IPS DF 4.7 (cell line): ENCODE results near the gene ZNF799.
"Not testable (repeated sequence)": the region's sequence is repeated elsewhere in the genome, so short reads cannot be mapped to it uniquely, and the experiment has no call there.

Source experiments
- DNase-seq: peaks from one replicate; pipeline ENCODE4 v3.0.0-alpha.2; 2013; ENCODE audit warnings: low spot score; ENCODE audit errors: extremely low read depth

ZNF799 gene

DNA sequence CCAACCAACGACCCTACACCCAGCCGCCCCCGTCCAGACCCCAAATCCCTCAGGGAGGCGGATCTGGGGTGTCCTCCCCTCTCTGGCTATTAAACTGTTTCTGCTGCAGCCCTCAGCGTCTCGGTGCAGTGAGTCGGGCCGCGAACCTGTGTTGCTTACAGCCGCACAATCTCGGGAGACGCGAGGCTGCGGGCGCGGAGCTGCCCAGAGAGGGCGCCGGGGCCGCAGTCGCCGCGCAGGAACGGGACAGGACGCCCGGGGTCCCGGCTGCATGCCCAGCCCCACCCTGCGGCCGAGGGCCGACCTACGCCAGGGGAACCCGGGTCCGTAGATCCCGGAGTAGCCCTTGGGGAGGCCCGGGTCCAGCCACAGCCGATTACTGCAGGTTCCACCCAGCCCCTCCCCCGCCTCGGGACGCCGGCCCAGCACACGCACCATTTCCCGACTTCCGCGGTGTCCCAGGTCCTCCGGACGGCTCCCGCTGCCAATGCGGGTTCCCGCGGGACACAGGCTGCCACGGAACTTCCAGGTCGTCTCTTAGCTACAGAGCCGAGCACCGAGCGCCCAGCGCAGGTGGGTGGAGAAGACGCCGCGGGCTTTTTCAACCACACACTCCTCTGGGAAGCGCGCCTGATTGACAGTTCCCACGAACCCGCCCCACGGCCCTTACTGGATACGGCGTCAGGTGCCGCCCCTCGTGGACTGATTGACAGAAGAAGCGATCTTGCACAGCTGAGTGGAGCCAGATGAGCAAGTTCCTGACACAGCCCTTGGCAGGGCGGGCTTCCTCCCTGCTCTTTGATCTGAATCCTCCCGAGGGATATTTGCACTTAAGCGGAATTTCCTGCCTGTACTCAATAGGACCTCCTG, at the start of gene ZNF799:
Gene ZNF799 (minus strand): TSS at position 639 of the 870 bp plus-strand sequence. CDS start 201 bp downstream, at position 438.
- DNase-seq: peak; percentile 78

- no peak for DNase-seq
Measured at GRCh38 chr19:12450844-12451243, 49.8 kb upstream of the ZNF799 start.

GRCh38 chr19:12448808-12449207, 47.7 kb upstream of the ZNF799 start:
- no peak for DNase-seq

DNA sequence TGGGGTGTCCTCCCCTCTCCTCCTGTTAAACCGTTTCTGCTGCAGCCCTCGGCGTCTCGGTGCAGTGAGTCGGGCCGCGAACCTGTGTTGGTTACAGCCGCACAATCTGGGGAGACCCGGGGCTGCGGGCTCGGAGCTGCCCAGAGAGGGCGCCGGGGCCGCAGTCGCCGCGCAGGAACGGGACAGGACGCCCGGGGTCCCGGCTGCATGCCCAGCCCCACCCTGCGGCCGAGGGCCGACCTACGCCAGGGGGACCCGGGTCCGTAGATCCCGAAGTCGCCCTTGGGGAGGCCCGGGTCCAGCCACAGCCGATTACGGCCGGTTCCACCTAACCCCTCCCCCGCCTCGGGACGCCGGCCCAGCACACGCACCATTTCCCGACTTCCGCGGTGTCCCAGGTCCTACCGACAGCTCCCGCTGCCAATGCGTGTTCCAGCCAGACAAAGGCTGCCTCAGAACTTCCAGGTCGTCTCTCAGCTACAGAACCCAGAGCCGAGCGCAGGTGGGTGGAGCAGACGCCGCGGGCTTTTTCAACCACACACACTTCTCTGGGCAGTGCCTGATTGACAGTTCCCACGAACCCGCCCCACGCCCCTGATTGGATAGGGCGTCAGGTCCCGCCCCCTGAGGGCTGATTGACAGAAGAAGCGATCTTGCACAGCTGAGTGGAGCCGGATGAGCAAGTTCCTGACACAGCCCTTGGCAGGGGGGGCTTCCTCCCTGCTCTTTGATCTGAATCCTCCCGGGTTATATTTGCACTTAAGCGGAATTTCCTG, 39.7 kb upstream of the ZNF799 start, which contains the start of gene ZNF443:
Gene ZNF443 (minus strand): TSS at position 481 of the 776 bp plus-strand sequence. CDS start 107 bp downstream, at position 374.
- DNase-seq: peak; percentile 93

- not testable (repeated sequence) for DNase-seq
Measured at GRCh38 chr19:12439686-12440540, 38.8 kb upstream of the ZNF799 start.

- DNase-seq: not testable (repeated sequence)
Measured at GRCh38 chr19:12430726-12431299, 29.7 kb upstream of the ZNF799 start.

GRCh38 chr19:12425888-12426274, 24.8 kb upstream of the ZNF799 start:
- no peak for DNase-seq

GRCh38 chr19:12425236-12425887, 24.3 kb upstream of the ZNF799 start:
- DNase-seq: no peak

DNA sequence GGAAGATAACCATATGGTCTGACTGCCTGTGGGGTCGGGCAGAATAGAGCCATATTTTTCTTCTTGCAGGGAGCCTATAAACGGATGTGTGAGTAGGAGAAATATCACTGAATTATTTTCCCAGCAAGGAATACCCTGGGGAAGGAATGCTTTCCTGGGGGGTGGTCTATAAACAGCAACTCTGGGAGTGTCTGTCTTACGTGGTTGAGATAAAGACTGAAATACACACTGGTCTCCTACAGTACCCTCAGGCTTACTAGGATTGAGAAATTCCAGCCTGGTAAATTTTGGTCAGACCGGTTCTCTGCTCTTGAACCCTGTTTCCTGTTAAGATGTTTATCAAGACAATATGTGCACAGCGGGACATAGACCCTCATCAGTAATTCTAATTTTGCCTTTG, 16.2 kb upstream of the ZNF799 start:
- DNase-seq: not testable (repeated sequence)

DNA sequence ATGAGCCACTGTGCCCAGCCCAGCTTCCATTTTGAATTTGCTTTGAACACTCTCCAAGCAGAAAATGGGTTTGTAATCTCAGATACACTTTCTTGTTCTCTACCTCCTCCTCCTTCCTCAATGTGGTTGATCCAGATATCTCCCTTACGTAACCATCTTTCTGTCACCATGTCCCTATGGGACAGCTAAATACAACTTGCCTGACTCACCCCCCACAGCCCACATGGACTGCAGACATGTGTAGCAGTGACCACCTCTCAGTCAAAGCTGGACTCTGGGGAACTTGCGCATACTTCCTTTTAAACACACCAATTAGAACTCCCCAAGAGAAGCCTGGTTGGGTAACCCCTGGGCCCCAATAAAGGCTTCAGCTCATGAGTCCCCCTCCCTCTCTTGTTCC, 10.8 kb upstream of the ZNF799 start:
- DNase-seq: no peak

- DNase-seq: not testable (repeated sequence)
Measured at GRCh38 chr19:12399901-12400632, 1.0 kb downstream of the ZNF799 start.

- not testable (repeated sequence) for DNase-seq
Measured at GRCh38 chr19:12391148-12391547, 9.9 kb downstream of the ZNF799 start.

- DNase-seq: not testable (repeated sequence)
Measured at GRCh38 chr19:12386365-12386764, 14.7 kb downstream of the ZNF799 start.

GRCh38 chr19:12380444-12380737, 20.7 kb downstream of the ZNF799 start:
- DNase-seq: no peak

DNA sequence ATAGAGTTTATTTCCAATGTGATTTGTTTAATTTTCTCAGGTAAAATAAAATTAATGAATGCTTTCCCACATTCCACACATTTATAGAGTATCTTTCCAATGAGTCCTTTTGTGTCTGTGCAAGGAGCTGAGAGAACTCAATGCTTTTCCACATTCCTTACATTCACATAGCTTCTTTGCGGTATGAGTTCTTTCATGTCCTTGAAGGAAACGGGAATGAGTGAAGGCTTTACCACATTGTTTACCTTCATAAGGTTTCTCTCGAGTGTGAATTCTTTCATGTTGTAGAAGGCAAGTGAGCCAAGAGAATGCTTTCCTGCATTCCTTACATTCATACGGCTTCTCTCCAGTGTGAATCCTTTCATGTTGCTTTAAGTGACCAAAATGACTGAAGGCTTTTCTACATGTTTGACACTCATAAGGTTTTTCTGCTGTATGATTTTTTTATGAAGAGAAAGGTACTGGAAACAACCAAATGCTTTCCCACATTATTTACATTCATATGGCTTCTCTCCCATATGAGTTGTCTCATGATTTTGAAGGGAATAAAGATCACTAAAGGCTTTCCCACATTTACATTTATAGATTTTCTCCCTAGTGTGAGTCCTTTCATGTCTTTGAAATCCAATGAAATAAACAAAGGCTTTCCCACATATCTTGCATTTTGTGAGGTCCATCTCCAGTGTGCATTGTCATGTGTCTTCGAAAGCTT, 21.2 kb downstream of the ZNF799 start:
- DNase-seq: no peak

- no peak for DNase-seq
Measured at GRCh38 chr19:12374026-12374425, 27.0 kb downstream of the ZNF799 start.

DNA sequence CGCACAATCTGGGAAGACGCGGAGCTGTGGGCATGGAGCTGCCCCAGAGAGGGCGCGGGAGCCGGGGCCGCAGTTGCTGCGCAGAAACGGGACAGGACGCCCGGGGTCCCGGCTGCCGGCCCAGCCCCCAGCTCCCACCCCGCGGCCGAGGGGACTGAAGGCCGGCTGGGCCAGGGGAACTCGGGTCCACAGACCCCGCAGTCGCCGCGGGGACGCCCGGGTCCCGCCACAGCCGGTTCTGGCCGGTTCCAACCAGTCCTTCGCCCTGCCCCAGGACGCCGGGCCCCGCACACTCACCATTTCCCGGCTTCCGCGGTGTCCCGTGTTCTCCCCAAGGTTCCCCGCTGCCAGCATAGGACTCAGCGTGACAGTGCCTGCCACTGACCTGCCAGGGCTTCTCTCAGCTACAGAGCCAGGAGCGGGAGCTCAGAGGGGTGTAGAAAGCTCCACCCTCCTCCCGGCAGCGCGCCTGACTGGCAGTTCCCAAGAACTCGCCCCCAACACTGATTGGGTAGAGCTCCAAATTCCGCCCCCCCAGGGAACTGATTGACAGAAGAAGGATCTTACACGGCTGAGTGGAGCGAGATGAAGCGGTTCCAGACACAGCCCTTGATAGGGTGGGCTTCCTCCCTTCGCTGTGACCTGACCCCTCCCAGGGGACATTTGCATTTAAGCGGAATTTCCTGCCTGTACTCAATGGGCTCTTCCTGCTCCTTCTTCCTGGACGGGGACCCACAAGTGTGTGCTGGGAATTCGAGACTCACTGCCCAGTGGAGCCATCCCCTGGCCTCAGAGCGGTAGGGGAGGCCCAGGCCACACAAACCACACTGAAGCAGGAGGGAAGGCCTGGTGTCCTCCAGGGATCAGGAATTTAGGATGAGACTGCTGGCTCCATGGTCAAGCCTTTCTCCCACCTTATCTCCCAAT, 35.6 kb downstream of the ZNF799 start, which contains the start of gene ZNF442:
Gene ZNF442 (minus strand): TSS at position 448 of the 927 bp plus-strand sequence. CDS start 2,052 bp downstream, outside the sequence.
- peak; percentile 94 for DNase-seq
